HG03095 (cell line): Measurements from ENCODE around the gene NDST3.
"Not testable (repeated sequence)": the region's sequence is repeated elsewhere in the genome, so short reads cannot be mapped to it uniquely, and the experiment has no call there.

Source experiments
- ATAC-seq: cut with Tn5 transposase; IDR thresholded peaks from one replicate; pipeline ENCODE4 v1.9.1; 2021; ENCODE audit warnings: moderate library complexity; ENCODE audit not compliant: unreplicated experiment

NDST3 gene

DNA sequence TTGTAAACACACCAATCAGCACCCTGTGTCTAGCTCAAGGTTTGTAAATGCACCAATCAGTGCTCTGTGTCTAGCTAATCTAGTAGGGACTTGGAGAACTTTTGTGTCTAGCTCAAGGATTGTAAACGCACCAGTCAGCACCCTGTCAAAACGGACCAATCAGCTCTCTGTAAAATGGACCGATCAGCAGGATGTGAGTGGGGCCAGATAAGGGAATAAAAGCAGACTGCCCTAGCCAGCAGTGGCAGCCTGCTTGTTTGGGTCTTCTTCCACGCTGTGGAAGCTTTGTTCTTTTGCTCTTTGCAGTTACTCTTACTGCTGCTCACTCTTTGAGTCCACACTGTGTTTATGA lies 231.8 kb downstream of the NDST3 start:
- not testable (repeated sequence) for ATAC-seq

DNA sequence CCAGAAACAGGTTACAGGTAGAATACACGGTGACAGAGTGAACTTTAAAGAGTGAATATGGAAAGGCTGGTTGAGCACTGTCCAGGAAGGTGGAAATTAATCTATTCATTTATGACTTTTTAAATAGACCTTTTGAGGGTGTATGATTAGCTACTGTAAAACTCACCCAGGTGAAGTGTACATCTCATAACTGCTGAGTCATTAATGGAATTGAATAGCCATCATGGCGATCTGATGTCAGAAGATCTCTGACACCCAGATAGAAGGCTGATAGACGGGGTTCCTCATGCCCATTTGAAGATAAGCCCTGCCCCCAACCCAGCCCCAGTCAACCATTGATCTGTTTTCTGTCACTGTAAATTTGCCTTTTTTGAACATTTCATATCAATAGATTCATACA lies 234.5 kb downstream of the NDST3 start:
- ATAC-seq, result no peak

DNA sequence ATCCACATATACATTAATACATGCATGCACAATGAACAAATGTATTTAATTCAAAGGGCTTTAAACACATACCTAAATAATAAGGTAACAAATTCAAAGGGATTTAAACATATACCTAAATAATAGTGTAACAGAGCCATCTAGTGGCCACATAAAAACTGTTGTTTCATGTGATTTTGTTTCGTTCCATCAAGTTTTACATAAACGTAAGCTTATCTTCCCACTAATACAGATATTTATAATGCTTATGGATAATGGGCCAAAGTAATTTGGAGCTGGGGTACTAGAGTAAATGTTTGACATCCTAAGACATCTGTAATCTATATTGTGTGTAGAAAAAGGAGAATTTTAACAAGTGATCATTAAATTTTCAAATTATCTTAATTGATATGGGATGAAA lies 236.2 kb downstream of the NDST3 start:
- no peak for ATAC-seq

DNA sequence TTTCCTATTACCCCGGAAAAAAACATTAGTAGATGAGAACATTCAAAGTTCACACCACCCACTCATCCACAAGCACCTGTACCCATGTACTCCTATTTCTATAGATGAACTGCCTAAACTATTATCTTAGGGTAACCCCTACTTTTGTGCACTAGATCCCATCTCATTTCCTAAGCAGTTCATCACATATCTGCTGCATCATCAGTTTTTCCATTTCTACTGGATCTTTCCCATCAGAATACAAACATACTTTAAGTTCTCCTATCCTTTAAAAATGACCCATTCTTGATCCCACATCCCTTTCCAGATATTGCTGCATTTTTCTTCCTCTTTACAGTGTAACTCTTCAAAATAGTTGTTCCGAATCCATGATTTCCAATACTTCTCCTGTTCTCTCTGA lies 237.5 kb downstream of the NDST3 start:
- ATAC-seq, result no peak

DNA sequence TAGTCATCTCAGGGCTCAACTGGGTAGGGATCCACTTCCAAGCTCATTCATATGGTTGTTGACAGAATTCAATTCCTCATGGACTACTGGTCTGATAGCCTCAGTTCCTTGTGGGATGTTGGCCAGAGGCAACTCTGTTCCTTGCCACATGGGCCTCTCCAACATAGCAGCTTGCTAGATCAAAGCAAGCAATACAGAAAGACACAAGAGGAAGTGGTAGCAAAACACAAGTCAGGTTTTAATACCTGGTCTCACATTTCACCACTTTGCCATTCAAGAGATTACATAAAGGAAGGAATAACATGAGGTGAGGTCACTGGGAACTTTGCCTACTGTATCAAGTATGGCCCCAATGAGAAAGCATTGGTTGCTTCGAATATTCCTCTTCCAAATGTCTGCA lies 239.4 kb downstream of the NDST3 start:
- ATAC-seq, result no peak

DNA sequence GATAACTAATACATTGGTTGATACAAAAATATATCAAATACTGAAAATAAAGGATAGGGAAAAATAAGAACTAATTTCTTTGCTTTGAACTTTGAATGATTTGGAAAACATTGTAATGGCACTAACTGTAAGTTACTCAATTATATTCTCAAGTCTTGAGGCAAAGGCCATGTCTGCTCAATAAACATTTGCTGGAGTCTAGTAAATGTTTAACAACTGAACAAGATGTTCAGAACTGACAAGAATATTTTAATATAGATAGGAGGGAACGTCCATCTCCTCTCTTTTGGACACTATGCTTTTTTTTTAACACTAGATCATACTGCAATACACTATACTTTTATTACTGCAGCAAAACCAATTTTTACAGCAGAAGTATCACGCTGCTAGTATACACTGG lies 242.3 kb downstream of the NDST3 start:
- ATAC-seq, result no peak

DNA sequence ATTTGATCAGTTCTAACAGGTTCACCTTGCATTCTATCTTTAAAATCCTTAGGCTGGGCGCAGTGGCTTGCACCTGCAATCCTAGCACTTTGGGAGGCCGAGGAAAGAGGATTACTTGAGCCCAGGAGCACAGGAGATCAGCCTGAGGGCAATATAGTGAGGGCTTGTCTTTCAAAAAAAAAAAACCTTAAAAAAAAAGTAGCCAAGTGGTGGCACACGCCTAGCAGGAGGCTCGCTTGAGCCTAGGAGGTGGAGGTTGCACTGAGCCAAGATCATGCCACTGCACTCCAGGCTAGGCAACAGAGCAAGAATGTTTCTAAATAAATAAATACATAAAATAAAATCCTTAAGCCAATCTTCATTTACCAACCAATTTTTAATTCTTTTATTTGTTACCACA lies 243.0 kb downstream of the NDST3 start:
- no peak for ATAC-seq

DNA sequence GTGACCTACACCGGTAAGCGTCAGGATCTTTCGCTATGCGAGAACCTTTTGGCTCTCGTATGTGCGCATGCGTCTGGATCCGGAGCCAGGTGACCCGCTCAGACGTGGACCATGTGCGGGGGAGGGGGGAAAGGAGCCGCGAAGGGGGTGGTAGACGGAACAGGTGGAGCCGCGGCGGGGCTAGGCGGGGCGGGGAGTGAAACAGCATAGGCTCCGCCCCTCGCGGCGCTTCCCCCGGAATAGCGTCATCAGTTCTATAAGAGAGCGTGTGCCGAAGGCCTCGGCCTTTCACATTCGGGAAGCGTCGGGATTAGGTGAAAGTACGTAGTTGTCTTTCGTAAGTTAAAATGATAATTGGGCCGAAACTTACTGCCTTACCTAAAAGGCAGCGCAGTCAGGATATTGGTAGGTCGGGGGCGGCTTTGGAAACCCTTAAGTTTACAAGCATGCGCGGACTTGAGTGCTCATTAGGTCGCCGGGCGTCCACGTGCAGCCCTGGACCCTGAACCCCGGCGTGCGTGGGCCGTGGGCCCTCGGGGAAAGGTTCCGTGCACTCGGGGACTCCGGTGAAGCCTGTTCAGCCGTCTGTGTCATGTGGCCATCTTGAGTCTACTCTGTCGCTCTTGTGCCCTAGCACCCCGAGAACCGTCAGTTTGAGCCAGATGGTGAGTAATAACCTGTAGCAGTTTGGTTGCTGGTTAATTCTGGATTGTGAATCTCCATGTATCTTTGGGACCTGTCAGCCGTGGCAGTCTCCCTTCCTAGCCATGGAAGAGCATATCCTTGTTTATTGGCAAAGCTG lies 244.4 kb downstream of the NDST3 start:
- peak; percentile 85 for ATAC-seq

DNA sequence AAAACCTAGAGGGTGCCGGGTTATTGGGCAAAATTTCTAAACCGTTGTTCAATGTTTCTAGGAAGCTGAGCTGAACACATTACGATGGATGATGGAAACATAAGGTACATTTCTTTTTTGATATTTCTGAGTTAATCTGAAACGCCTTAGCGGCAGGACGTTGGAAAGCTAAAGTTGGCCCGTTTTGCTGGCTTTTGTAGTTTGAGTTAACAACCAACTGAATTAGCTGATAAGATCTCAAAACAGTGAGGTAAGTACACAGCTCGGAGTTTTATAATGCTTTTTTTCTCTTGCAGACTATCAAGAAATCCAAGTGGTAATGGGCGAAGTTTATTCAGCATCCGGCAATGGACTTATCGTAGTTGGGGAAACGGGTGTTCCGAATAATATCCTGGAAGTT lies 245.0 kb downstream of the NDST3 start:
- ATAC-seq, result no peak

DNA sequence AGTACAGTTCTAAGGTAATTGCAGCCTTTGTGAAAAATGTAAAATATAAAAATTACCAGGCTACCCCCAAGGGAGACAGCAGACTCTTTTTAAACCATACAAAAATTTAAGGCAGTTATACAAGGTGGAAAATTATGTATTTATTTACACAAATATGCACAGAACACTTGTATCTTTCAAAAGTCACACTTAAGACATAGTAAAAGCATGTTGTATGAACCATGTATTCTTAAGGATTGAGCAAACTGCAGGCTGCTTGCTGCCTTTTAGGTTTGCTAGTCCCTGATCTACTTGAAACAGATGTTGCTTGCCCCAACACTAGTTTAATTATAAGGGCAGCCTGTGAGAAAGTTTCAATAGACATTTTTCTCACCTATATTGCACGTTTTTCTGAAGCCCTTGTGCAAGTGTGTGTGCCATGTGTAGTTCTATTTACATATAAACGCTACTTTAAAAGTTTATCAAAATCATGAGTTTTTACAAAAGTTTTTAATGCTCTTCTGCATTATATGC lies 245.7 kb downstream of the NDST3 start:
- ATAC-seq, result no peak

DNA sequence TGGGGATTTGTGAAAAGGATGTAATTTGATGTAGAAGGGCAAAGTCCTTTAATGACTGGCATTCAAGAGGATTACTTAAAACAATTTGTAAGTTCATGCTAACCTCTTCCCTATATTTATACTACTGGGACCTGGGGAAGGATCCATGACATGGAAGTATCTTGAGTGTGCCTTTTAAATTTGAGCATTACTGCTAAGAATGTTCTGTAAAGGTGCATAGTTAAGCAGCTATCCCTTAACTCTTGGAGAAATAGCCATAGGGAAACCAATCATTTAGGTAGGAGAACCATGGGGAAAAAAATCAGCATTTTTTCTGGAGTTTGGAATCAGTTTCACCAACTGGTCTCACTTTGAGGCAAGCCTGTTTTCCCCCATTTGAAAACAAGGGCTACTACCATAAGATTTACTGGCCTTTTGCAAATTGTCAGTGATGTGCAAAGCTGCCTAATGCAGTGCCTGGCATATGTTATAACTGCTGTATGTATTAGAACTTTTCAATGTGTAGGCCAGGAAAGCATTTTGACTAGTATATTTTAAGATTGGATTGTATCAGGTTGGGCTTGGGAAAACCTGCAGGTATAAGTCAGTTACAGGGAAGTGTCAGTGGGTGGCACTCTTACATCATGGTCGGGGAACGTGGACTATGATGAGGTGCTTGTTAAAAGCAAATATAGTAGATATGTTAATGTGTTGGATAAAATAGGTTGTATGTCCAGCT lies 246.4 kb downstream of the NDST3 start:
- ATAC-seq, result peak; percentile 34

DNA sequence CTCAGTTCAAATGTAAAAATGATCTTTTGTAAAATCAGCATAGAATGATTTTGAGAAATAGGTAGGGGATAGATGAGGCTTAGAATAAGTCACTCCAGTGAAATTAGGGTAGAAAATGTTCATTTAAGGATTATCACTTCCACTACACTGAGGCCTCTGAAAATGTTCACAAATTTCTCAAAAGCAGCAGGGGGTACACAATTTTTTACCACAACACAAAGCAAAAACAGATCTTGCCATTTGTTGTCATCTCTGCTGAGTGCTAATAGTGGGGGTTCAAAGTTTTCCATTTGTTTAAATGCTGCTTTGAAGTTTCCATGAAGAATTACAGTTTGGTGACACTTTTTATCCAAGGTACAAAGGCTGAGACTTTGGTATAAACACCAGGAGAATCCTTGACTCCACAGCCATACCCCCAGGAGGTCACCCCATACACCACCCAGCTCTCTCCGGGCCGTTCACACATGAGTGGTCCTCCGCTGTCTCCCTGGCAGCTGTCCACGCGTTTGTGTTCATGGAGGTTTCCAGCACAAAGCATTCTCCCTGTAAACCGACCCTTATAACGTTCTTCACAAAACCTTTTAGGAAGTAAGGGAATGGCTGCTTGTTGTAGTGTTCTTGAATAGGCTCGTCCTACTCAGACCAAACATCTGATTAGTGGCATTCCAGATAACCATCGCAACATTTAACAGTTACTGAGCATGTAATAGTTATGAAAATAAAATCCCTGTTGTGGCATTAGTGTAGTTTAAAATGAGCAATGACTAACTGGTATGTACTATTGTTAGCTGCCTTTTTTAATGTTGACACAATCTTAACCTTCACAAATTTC lies 247.5 kb downstream of the NDST3 start:
- no peak for ATAC-seq

DNA sequence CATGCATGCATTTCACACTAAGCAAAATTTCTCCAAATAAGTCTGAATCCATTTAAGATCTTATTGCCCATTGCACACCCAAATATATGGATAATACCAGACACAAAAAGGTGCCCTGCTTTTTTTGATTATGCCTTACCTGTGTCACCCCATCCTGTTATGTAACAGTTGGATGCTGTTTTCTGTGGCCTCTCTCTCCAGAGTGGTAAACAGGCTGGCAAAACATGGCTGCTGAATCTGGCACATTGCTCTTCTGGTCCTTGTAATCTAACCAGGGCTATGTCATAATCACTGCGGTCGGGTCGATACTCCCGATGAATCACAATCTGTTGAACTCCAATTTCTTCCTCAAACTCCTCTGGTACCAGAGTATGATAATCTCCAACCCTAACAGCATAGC lies 248.4 kb downstream of the NDST3 start:
- ATAC-seq, result no peak

DNA sequence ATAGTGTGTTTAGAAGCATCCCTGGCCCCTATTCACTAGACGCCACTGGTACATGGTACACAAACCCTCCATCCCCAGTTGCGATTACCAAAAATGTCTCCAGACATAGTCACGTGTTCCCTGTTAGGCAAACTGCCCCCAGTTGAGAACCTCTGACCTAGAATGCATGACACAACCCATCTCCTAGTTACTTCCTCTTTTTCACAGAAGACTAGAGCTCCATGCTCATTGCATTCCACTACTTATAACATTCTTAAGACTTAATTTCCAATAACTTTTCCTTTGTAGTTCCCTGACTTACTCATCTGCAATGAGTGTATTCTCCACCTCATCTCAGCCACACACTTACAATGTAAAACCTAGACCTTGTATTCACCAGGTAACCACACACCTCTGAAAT lies 249.9 kb downstream of the NDST3 start:
- ATAC-seq, result peak; percentile 45

DNA sequence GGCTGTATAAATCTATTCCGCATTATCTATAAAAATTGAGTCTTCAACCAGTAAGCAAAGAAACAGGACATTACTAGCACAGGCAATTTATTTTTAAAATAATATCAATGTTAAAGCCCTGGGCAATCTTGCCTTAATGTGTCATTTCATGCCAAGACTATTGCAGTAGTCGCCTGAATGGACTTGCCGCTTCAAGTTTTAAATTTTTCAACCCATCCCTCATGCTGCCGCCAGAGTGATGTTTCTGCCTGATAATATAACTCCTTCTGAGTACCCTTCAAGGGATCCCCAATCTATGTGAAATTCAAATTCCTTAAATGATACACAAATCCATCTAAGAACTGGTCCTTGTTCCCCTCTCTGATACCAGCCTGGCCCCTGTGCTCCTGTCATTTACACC lies 251.6 kb downstream of the NDST3 start:
- ATAC-seq, result no peak

DNA sequence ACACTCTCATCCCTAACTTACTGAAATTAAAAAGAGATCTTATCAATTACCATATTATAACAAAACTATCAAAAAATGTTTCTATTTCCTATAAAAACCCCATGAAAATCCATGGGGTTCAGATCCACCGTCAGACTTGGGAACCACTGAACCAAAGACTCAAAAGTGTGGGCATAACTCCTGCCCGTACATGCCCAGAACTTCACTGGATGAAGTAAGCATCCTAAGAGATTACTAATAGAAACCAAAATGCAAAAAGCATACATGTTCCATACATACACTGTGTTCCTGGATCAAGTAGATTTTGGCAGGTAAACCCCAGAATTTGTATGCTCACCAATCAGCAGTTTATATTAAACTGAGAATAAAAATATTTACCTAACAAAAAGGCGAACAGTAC lies 252.4 kb downstream of the NDST3 start:
- no peak for ATAC-seq

DNA sequence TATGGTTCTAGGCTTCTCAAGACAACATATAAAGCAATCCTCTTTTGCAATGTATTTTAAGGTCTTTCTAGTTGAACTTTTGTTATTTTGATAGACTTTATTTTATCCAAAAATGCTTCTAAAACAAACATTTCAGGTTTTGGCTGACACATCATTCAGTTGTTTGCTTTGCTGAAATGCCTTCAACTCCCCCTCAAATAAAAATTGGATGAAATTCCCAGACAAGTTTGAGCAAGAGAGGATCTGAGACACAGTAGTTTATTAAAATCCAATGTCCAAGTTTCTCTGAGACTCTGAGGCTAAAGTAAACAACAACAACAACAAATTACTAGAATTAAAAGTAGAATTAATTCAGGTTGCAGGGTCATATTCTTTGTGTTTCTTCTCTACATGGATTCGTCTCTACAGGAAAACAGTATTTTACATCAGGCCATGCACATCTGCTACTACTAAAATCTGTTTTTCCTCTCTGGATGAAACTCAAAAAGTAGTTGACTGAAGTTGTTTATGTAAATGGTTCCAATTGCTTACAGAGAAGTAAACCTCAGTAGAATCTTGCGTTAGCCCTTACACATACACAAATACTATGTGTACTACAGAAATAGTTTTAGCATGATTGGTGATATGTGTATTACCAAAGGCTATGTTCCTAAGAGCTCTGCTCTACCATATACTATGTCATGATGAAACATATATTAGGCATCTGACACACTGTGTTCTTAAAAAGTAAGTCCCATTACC lies 253.6 kb downstream of the NDST3 start:
- no peak for ATAC-seq

DNA sequence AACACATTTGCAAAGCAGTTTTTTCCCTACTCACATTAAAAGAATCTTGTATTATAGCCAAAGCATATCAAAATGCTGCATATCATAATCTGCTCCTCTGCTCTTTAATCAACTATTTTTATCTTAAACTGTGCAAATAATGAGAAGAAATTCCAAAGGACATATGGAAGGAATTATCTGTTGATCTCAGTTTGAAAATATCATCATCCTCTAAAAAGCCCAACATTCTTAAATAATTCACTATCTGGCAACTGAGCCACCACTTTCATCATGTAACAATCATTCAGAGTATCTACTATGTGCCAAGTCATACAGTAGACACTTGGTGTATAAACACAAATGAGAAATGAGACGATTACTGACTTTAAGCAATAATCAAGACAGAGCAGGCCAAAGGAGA lies 255.5 kb downstream of the NDST3 start:
- no peak for ATAC-seq

DNA sequence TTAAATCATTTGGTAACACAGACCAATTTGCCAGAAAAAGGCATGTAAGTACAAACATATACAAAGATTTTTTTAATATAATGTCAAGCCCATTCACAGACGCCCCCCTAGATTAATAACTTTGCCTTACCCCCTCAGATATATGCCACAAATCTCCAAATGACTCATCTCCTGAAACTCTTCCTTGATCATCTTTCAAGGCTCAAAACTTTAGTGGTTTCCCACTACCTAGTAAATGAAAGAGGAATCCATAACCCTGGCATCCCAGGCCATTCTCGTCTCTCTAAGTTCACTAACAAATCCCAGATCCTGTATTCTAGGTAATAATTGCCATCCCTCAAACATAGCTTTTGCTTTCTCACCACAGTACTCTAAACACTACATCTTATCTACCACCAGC lies 256.7 kb downstream of the NDST3 start:
- ATAC-seq, result no peak

DNA sequence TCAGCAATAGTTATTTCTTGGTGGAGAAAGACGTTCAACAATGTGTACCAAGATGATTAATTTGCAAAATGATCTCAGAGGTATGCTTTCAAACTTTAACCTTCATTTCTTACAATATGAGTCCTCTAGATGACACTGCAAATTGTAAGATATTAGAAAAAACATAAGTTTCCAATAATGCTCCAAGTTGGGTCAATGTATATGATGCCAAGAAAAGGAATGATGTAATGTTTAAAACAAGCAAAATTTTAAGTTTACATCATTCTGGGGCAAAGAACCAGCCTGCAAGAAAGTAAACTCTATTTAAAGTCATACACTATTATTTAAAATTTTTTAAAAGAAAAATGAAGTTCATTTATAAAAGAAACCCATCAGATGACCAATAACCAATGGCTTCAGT lies 262.4 kb downstream of the NDST3 start:
- ATAC-seq, result no peak

DNA sequence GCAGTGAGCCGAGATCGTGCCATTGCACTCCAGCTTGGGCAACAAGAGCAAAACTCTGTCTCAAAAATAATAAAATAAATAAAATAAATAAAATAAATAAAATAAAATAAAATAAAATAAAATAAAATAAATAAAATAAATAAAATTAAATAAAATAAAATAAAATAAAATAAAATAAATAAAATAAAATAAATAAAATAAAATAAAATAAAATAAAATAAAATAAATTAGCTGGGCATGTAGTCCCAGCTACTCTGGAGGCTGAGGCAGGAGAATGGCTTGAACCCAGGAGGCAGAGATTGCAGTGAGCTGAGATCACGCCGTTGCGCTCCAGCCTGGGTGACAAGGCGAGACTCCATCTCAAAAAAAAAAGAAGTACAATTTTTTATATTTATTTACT lies 265.3 kb downstream of the NDST3 start:
- ATAC-seq, result not testable (repeated sequence)
